Neuronal stem cell (in vitro differentiated cells): Measurements from ENCODE around the gene HPSE2.

Source experiments
- DNase-seq: peaks from one replicate; pipeline ENCODE4 v3.0.0-alpha.2; 2013; ENCODE audit warnings: low spot score
- H2AFZ ChIP-seq: one replicate; pipeline ENCODE4 v1.6.1; 2013; ENCODE audit warnings: mild to moderate bottlenecking, low read length, inconsistent platforms
- H2AK5ac ChIP-seq: 2 replicates; pipeline ENCODE4 v1.6.1; 2013; ENCODE audit warnings: low read depth, mild to moderate bottlenecking, inconsistent platforms, low read length, moderate library complexity, mixed read lengths
- H2BK120ac ChIP-seq: 2 replicates; pipeline ENCODE4 v1.6.1; 2013; ENCODE audit warnings: low read depth, mild to moderate bottlenecking, inconsistent platforms, low read length, moderate library complexity, mixed read lengths
- H2BK12ac ChIP-seq: one replicate; pipeline ENCODE4 v1.6.1; 2013; ENCODE audit warnings: low read length, inconsistent platforms
- H2BK15ac ChIP-seq: 2 replicates; pipeline ENCODE4 v1.6.1; 2013; ENCODE audit warnings: mild to moderate bottlenecking, low read length, inconsistent platforms, mixed read lengths
- H2BK5ac ChIP-seq: one replicate; pipeline ENCODE4 v1.6.1; 2013; ENCODE audit warnings: inconsistent platforms, mild to moderate bottlenecking, low read length, moderate library complexity
- H3K14ac ChIP-seq: one replicate; pipeline ENCODE4 v1.6.1; 2013; ENCODE audit warnings: low read length, inconsistent platforms
- H3K18ac ChIP-seq: 2 replicates; pipeline ENCODE4 v1.6.1; 2013; ENCODE audit warnings: low read length, inconsistent platforms
- H3K23ac ChIP-seq: 2 replicates; pipeline ENCODE4 v1.6.1; 2013; ENCODE audit warnings: low read depth, mild to moderate bottlenecking, mixed read lengths, low read length, inconsistent platforms; ENCODE audit not compliant: poor library complexity
- H3K27ac ChIP-seq: replicated peaks from 3 replicates; pipeline ENCODE4 v1.5.1; 2013; ENCODE audit warnings: low read length, inconsistent platforms
- H3K27me3 ChIP-seq, 3 experiments: 2 replicates each; pipeline ENCODE4 v1.6.1; 2013; ENCODE audit warnings: low read length in 3 of 3, mild to moderate bottlenecking in 2 of 3, inconsistent platforms in 1 of 3, low read depth in 1 of 3, mixed read lengths in 1 of 3, moderate library complexity in 1 of 3; ENCODE audit not compliant: control insufficient read depth in 3 of 3, insufficient read depth in 3 of 3
- H3K36me3 ChIP-seq, 2 donors: replicated peaks in 1 of 2; 2 replicates each; pipeline ENCODE4 v1.6.1; 2013; ENCODE audit warnings: low read length in 2 of 2; ENCODE audit not compliant: control insufficient read depth in 2 of 2, insufficient read depth in 2 of 2
- H3K4ac ChIP-seq: 2 replicates; pipeline ENCODE4 v1.6.1; 2013; ENCODE audit warnings: inconsistent platforms, mild to moderate bottlenecking, low read length, moderate library complexity
- H3K4me1 ChIP-seq, 2 donors: 1 replicate in 1 of 2; 2 replicates in 1 of 2; pipeline ENCODE4 v1.6.1; 2013; ENCODE audit warnings: low read length in 2 of 2, low read depth in 1 of 2; ENCODE audit not compliant: control insufficient read depth in 2 of 2, insufficient read depth in 1 of 2
- H3K4me2 ChIP-seq: one replicate; pipeline ENCODE4 v1.6.1; 2013; ENCODE audit warnings: mild to moderate bottlenecking, low read length, inconsistent platforms; ENCODE audit not compliant: insufficient read depth, poor library complexity, severe bottlenecking
- H3K4me3 ChIP-seq, 2 donors: 2 replicates each; pipeline ENCODE4 v1.5.1; 2013; ENCODE audit warnings: low read length in 2 of 2, mild to moderate bottlenecking in 2 of 2, inconsistent platforms in 1 of 2, moderate library complexity in 1 of 2
- H3K79me1 ChIP-seq: one replicate; pipeline ENCODE4 v1.6.1; 2013; ENCODE audit warnings: low read depth, mild to moderate bottlenecking, inconsistent platforms, low read length, moderate library complexity
- H3K9ac ChIP-seq: one replicate; pipeline ENCODE4 v1.6.1; 2013; ENCODE audit warnings: mild to moderate bottlenecking, low read depth, low read length, inconsistent platforms; ENCODE audit not compliant: poor library complexity
- H3K9me3 ChIP-seq, 2 donors: replicated peaks in 1 of 2; 2 replicates each; pipeline versions ENCODE3 to v1.6.1; 2013; ENCODE audit warnings: low read length in 2 of 2, mild to moderate bottlenecking in 2 of 2, inconsistent platforms in 1 of 2, low read depth in 1 of 2, mixed read lengths in 1 of 2, moderate library complexity in 1 of 2; ENCODE audit not compliant: control insufficient read depth in 2 of 2, insufficient read depth in 1 of 2
- H4K8ac ChIP-seq: one replicate; pipeline ENCODE4 v1.6.1; 2013; ENCODE audit warnings: low read depth, mild to moderate bottlenecking, inconsistent platforms, low read length, moderate library complexity
- H4K91ac ChIP-seq: one replicate; pipeline ENCODE4 v1.6.1; 2013; ENCODE audit warnings: low read length, low read depth, mild to moderate bottlenecking, inconsistent platforms; ENCODE audit not compliant: poor library complexity
- WGBS, 2 donors: extraction: QIAGEN DNeasy Blood & Tissue Kit; methylation state at CpG; one replicate each; pipeline ENCODE4 v1.1.7; 2013; ENCODE audit warnings: missing lambda C conversion rate in 2 of 2, mixed read lengths in 1 of 2; ENCODE audit not compliant: insufficient read length in 2 of 2, insufficient replicate concordance in 1 of 2; ENCODE audit errors: extremely low coverage in 2 of 2; 5-methylcytosine and 5-hydroxymethylcytosine counted together

The HPSE2 gene

GRCh38 chr10:98917828-98918227 is 317.8 kb downstream of the HPSE2 start:
- Histone ChIP-seq H4K91ac (no peak overlapping the region), H2AFZ (no peak overlapping the region), H3K4me2 (no peak overlapping the region), H3K23ac (no peak overlapping the region), H4K8ac (no peak overlapping the region), H2BK15ac (no peak overlapping the region), H3K36me3 (no peaks in the 10 kb centered on the region), H3K27me3 (no peaks in the 10 kb centered on the region), H3K14ac (no peak overlapping the region), H3K27ac (no peak overlapping the region), H3K9ac (no peak overlapping the region), H3K9me3 (no peaks in the 10 kb centered on the region), H3K4me1 (peaks cover 0 to 4% of the 10 kb centered on the region in 2 donors), H2BK120ac (no peak overlapping the region), H3K18ac (no peak overlapping the region), H3K4ac (no peak overlapping the region), H2AK5ac (no peak overlapping the region), H2BK5ac (no peak overlapping the region), H3K4me3 (no peak overlapping the region), H2BK12ac (no peak overlapping the region), H3K79me1 (no peaks in the 10 kb centered on the region)
- no CpG with 5 or more reads among the region's 2 CpGs for WGBS, 2 donors
- no peak for DNase-seq

- no peaks in the 10 kb centered on the region for H3K36me3 ChIP-seq
- no peak overlapping the region for H3K4me3 ChIP-seq
- WGBS, 2 donors, result no CpG with 5 or more reads among the region's 1 CpG
- H3K79me1 ChIP-seq, result no peaks in the 10 kb centered on the region
- no peak overlapping the region for H3K14ac ChIP-seq
- no peak overlapping the region for H3K27ac ChIP-seq
- H2AK5ac ChIP-seq, result no peak overlapping the region
- no peak overlapping the region for H2BK5ac ChIP-seq
- H3K4me2 ChIP-seq, result no peak overlapping the region
- H3K4me1 ChIP-seq, result peaks cover 0 to 4% of the 10 kb centered on the region in 2 donors
- no peak overlapping the region for H2BK12ac ChIP-seq
- H3K18ac ChIP-seq, result no peak overlapping the region
- DNase-seq, result no peak
- H4K91ac ChIP-seq, result no peak overlapping the region
- no peak overlapping the region for H4K8ac ChIP-seq
- H3K9ac ChIP-seq, result no peak overlapping the region
- H3K9me3 ChIP-seq, result no peaks in the 10 kb centered on the region
- no peak overlapping the region for H2BK15ac ChIP-seq
- no peak overlapping the region for H3K4ac ChIP-seq
- no peak overlapping the region for H2BK120ac ChIP-seq
- H3K27me3 ChIP-seq, result no peaks in the 10 kb centered on the region
- no peak overlapping the region for H3K23ac ChIP-seq
- H2AFZ ChIP-seq, result no peak overlapping the region
These were observed 319.0 kb downstream of the HPSE2 start for GRCh38 chr10:98916526-98917125.

- Histone ChIP-seq H4K91ac (no peak overlapping the region), H2BK15ac (no peak overlapping the region), H3K4me2 (no peak overlapping the region), H3K18ac (no peak overlapping the region), H3K23ac (no peak overlapping the region), H3K14ac (no peak overlapping the region), H2AK5ac (no peak overlapping the region), H3K4ac (no peak overlapping the region), H3K9ac (no peak overlapping the region), H3K4me1 (peaks cover 0 to 5% of the 10 kb centered on the region in 2 donors), H3K79me1 (no peaks in the 10 kb centered on the region), H3K27me3 (no peaks in the 10 kb centered on the region), H3K36me3 (no peaks in the 10 kb centered on the region), H3K4me3 (no peak overlapping the region), H3K9me3 (no peaks in the 10 kb centered on the region), H2BK12ac (no peak overlapping the region), H2BK120ac (no peak overlapping the region), H2AFZ (no peak overlapping the region), H3K27ac (no peak overlapping the region), H4K8ac (no peak overlapping the region), H2BK5ac (no peak overlapping the region)
- no CpG with 5 or more reads among the region's 1 CpG for WGBS, 2 donors
- DNase-seq, result no peak
These were observed 319.7 kb downstream of the HPSE2 start for GRCh38 chr10:98915911-98916310.

GRCh38 chr10:98910546-98910945 is 325.1 kb downstream of the HPSE2 start:
- Histone ChIP-seq H3K79me1 (no peaks in the 10 kb centered on the region), H4K8ac (no peak overlapping the region), H3K9me3 (no peaks in the 10 kb centered on the region), H3K4me3 (no peak overlapping the region), H3K18ac (no peak overlapping the region), H2AK5ac (no peak overlapping the region), H3K4me2 (no peak overlapping the region), H3K23ac (no peak overlapping the region), H2BK120ac (no peak overlapping the region), H2BK15ac (no peak overlapping the region), H3K27me3 (no peaks in the 10 kb centered on the region), H3K4ac (no peak overlapping the region), H3K14ac (no peak overlapping the region), H2BK5ac (no peak overlapping the region), H3K36me3 (no peaks in the 10 kb centered on the region), H3K9ac (no peak overlapping the region), H2AFZ (no peak overlapping the region), H3K4me1 (peaks cover 0 to 1% of the 10 kb centered on the region in 2 donors), H3K27ac (no peak overlapping the region), H4K91ac (no peak overlapping the region), H2BK12ac (no peak overlapping the region)
- DNase-seq, result no peak
- no CpG with 5 or more reads among the region's 3 CpGs for WGBS, 2 donors
